ENCODE measurements around the gene WNT2B. TPM values are rescaled to one million over a fixed set of nuclear protein-coding genes. Genes with fewer than 3 reads are reported as not detected.

WNT2B gene
- total RNA-seq, 2 donors from 2014 or later, result 0.51 to 0.57 TPM

DNA sequence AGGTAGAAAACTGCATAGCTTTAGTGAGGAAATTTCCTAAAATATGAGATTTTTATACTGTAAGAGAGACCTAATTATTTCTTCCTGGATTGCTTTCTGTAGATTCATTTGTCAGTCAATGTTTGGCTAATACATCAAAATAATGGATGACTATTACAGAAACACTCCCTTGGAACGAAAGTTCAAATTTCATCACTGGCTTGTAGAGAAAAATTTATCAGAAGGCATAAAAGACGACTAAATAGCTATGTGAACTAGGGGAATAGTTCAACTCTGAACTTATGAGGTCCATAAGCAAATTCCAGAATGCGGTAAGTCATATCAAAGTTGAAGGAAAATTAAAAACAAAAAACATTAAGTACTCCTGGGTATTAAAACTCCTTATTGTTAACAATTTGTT, 36.0 kb downstream of the WNT2B start:
- H3K4me3 ChIP-seq (ENCODE audit: low read length), result no peak overlapping the region
- Mint-ChIP-seq H3K27ac (no peak overlapping the region), H3K9me3 (no peaks in the 10 kb centered on the region), H3K36me3 (ENCODE audit: low read depth) (peaks cover 8% of the 10 kb centered on the region), H3K4me1 (no peaks in the 10 kb centered on the region), H3K4me3 (no peak overlapping the region), H3K27me3 (ENCODE audit: insufficient read depth) (no peaks in the 10 kb centered on the region)
- no peak for DNase-seq
- no peaks in the 10 kb centered on the region for H3K9me3 ChIP-seq (ENCODE audit: control insufficient read depth, low read length)
- no peaks in the 10 kb centered on the region for H3K4me1 ChIP-seq (ENCODE audit: control insufficient read depth, insufficient read depth, low read length)
- H3K27me3 ChIP-seq (ENCODE audit: control insufficient read depth, insufficient read depth, low read length, poor library complexity, severe bottlenecking), result no peaks in the 10 kb centered on the region
- no peak for TF ChIP-seq CTCF (conservative IDR thresholded peaks at IDR 0.05)
- no peak overlapping the region for H3K9ac ChIP-seq (ENCODE audit: extremely low read depth, low read length, poor library complexity, severe bottlenecking)
- H3K36me3 ChIP-seq (ENCODE audit: control insufficient read depth, insufficient read depth, low read length), result peaks cover 26% of the 10 kb centered on the region
- WGBS, 2 experiments (ENCODE audit: insufficient coverage in 1 of 2, insufficient read length in 1 of 2), result 90 to 100% methylated on average over 2 to 3 of the region's 3 CpGs
- H3K27ac ChIP-seq (ENCODE audit: low read depth, low read length), result no peak overlapping the region

DNA sequence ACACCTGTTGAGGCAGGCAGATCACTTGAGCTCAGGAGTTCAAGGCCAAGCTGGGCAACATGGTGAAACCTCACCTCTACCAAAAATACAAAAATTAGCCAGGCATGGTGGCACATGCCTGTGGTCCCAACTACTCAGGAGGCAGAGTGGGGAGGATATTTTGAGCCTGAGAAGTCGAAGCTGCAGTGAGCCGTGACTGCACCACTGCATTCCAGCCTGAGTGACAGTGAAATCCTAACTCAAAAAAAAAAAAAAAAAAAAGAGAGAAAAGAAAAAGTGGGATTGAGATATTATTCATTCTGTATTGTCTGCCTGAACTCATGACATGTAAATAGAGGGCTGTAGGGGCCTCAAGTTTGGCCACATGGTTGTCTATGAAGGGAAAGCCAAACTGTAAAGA, 37.3 kb downstream of the WNT2B start:
- Histone ChIP-seq H3K9ac (ENCODE audit: extremely low read depth, low read length, poor library complexity, severe bottlenecking) (no peak overlapping the region), H3K27ac (ENCODE audit: low read depth, low read length) (no peak overlapping the region), H3K4me1 (ENCODE audit: control insufficient read depth, insufficient read depth, low read length) (no peaks in the 10 kb centered on the region), H3K27me3 (ENCODE audit: control insufficient read depth, insufficient read depth, low read length, poor library complexity, severe bottlenecking) (no peaks in the 10 kb centered on the region), H3K9me3 (ENCODE audit: control insufficient read depth, low read length) (no peaks in the 10 kb centered on the region), H3K4me3 (ENCODE audit: low read length) (no peak overlapping the region), H3K36me3 (ENCODE audit: control insufficient read depth, insufficient read depth, low read length) (peaks cover 20% of the 10 kb centered on the region)
- Mint-ChIP-seq H3K9me3 (no peaks in the 10 kb centered on the region), H3K27ac (no peak overlapping the region), H3K36me3 (ENCODE audit: low read depth) (peaks cover 5% of the 10 kb centered on the region), H3K4me3 (no peak overlapping the region), H3K4me1 (no peaks in the 10 kb centered on the region), H3K27me3 (ENCODE audit: insufficient read depth) (no peaks in the 10 kb centered on the region)
- WGBS, 2 experiments (ENCODE audit: insufficient coverage in 1 of 2, insufficient read length in 1 of 2), result 88 to 90% methylated on average over 1 to 2 of the region's 2 CpGs
- TF ChIP-seq CTCF (conservative IDR thresholded peaks at IDR 0.05), result no peak
- DNase-seq, result no peak

GRCh38 chr1:112548547-112548946, 39.8 kb downstream of the WNT2B start:
- Histone ChIP-seq H3K9ac (ENCODE audit: extremely low read depth, low read length, poor library complexity, severe bottlenecking) (no peak overlapping the region), H3K9me3 (ENCODE audit: control insufficient read depth, low read length) (no peaks in the 10 kb centered on the region), H3K36me3 (ENCODE audit: control insufficient read depth, insufficient read depth, low read length) (peaks cover 13% of the 10 kb centered on the region), H3K4me1 (ENCODE audit: control insufficient read depth, insufficient read depth, low read length) (no peaks in the 10 kb centered on the region), H3K4me3 (ENCODE audit: low read length) (no peak overlapping the region), H3K27me3 (ENCODE audit: control insufficient read depth, insufficient read depth, low read length, poor library complexity, severe bottlenecking) (no peaks in the 10 kb centered on the region), H3K27ac (ENCODE audit: low read depth, low read length) (no peak overlapping the region)
- H3K27ac Mint-ChIP-seq, result no peak overlapping the region
- no peak overlapping the region for H3K4me3 Mint-ChIP-seq
- H3K4me1 Mint-ChIP-seq, result no peaks in the 10 kb centered on the region
- no peaks in the 10 kb centered on the region for H3K9me3 Mint-ChIP-seq
- no peak for TF ChIP-seq CTCF (conservative IDR thresholded peaks at IDR 0.05)
- no peak for DNase-seq
- no peaks in the 10 kb centered on the region for H3K27me3 Mint-ChIP-seq (ENCODE audit: insufficient read depth)
- peaks cover 12% of the 10 kb centered on the region for H3K36me3 Mint-ChIP-seq (ENCODE audit: low read depth)
- 86 to 93% methylated on average over 1 to 3 of the region's 3 CpGs for WGBS, 2 experiments (ENCODE audit: insufficient coverage in 1 of 2, insufficient read length in 1 of 2)
